HL-60 (cell line): ENCODE measurements around the gene CYP2C19.

ENCODE experiments used
- DNase-seq, 2 experiments: peaks; one replicate each; pipeline ENCODE4 v3.0.0-alpha.2; 2010 to 2020; ENCODE audit warnings: low read depth in 1 of 2, low spot score in 1 of 2
- H3K27ac ChIP-seq: fragments of 250-450 bp; sonication (Bioruptor Pico); replicated peaks from 2 replicates; pipeline ENCODE4 v1.5.1; 2020; ENCODE audit warnings: mild to moderate bottlenecking, moderate library complexity
- H3K27me3 ChIP-seq: fragments of 250-450 bp; sonication (Bioruptor Pico); 2 replicates; pipeline ENCODE4 v1.5.1; 2021; ENCODE audit warnings: mild to moderate bottlenecking, moderate library complexity; ENCODE audit not compliant: insufficient read depth, poor library complexity, severe bottlenecking
- H3K4me3 ChIP-seq: replicated peaks from 2 replicates; pipeline ENCODE4 v1.5.1; 2011; ENCODE audit warnings: mild to moderate bottlenecking, control low read depth, low read length; ENCODE audit not compliant: insufficient read depth
- GABPA ChIP-seq: IDR thresholded peaks from 2 replicates; pipeline ENCODE4 v1.6.1; 2012; ENCODE audit warnings: low read depth
- POLR2AphosphoS5 ChIP-seq: IDR thresholded peaks from 2 replicates; pipeline ENCODE4 v1.6.1; 2012; ENCODE audit warnings: low read depth
- SPI1 ChIP-seq: IDR thresholded peaks from 2 replicates; pipeline ENCODE4 v1.6.1; 2012; ENCODE audit warnings: low read depth, mild to moderate bottlenecking, borderline replicate concordance
- long read RNA-seq: library from polyadenylated mRNA; unstranded; transcript quantifications from one replicate; pipeline ENCODE4 v2.0.0, GENCODE V29; 2020
- TF ChIP-seq, protein P1 (sequence below): IDR thresholded peaks from 2 replicates; pipeline ENCODE4 v1.6.1; 2012; ENCODE audit warnings: low read depth; ENCODE audit not compliant: insufficient replicate concordance
- TF ChIP-seq, protein P2 (sequence below): IDR thresholded peaks from one replicate; pipeline ENCODE4 v1.5.1; 2011; ENCODE audit warnings: low read length, control low read depth, inconsistent platforms; ENCODE audit not compliant: insufficient read depth

The CYP2C19 gene
- long read RNA-seq, result 0 reads

DNA sequence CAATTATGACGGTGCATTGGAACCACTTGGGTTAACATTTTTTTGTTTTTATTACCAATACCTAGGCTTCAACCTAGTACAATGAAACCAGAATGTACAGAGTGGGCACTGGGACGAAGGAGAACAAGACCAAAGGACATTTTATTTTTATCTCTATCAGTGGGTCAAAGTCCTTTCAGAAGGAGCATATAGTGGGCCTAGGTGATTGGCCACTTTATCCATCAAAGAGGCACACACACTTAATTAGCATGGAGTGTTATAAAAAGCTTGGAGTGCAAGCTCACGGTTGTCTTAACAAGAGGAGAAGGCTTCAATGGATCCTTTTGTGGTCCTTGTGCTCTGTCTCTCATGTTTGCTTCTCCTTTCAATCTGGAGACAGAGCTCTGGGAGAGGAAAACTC, at the start of gene CYP2C19:
Gene CYP2C19, plus strand, starts transcription at position 289 of the 400 bp plus-strand sequence. Its CDS starts 25 bp downstream, at position 314.
- Histone ChIP-seq H3K27ac (no peak within 1 kb of the TSS), H3K4me3 (no peak within 1 kb of the TSS), H3K27me3 (no peaks in the 10 kb centered on the region)
- DNase-seq, result no peak
- TF ChIP-seq GABPA, result no peak
- no peak for TF ChIP-seq POLR2AphosphoS5

DNA sequence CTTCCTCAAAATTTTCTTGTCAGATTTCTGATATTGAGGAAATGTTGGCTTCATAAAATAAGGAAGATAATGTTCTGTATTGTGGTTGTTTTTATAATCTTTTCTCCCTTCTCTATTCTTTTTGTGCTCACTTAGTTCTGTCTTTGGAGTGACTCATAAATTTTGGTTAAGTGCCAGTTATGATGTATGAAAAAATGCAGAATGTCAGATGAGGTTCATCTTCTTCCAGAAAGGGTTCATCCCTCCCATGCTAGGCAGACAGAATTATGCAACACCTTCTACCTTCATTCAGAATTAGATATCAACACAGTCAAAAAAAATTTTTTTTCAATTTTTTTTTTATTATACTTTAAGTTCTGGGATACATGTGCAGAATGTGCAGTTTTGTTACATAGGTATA, 36.6 kb upstream of the CYP2C19 start:
- no peak overlapping the region for H3K4me3 ChIP-seq
- no peak overlapping the region for H3K27ac ChIP-seq
- H3K27me3 ChIP-seq, result peaks cover 2% of the 10 kb centered on the region
- DNase-seq, result no peak
- TF ChIP-seq, protein P1, sequence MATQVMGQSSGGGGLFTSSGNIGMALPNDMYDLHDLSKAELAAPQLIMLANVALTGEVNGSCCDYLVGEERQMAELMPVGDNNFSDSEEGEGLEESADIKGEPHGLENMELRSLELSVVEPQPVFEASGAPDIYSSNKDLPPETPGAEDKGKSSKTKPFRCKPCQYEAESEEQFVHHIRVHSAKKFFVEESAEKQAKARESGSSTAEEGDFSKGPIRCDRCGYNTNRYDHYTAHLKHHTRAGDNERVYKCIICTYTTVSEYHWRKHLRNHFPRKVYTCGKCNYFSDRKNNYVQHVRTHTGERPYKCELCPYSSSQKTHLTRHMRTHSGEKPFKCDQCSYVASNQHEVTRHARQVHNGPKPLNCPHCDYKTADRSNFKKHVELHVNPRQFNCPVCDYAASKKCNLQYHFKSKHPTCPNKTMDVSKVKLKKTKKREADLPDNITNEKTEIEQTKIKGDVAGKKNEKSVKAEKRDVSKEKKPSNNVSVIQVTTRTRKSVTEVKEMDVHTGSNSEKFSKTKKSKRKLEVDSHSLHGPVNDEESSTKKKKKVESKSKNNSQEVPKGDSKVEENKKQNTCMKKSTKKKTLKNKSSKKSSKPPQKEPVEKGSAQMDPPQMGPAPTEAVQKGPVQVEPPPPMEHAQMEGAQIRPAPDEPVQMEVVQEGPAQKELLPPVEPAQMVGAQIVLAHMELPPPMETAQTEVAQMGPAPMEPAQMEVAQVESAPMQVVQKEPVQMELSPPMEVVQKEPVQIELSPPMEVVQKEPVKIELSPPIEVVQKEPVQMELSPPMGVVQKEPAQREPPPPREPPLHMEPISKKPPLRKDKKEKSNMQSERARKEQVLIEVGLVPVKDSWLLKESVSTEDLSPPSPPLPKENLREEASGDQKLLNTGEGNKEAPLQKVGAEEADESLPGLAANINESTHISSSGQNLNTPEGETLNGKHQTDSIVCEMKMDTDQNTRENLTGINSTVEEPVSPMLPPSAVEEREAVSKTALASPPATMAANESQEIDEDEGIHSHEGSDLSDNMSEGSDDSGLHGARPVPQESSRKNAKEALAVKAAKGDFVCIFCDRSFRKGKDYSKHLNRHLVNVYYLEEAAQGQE, result no peak
- TF ChIP-seq GABPA (no peak), SPI1 (no peak), POLR2AphosphoS5 (no peak)
- TF ChIP-seq, protein P2, sequence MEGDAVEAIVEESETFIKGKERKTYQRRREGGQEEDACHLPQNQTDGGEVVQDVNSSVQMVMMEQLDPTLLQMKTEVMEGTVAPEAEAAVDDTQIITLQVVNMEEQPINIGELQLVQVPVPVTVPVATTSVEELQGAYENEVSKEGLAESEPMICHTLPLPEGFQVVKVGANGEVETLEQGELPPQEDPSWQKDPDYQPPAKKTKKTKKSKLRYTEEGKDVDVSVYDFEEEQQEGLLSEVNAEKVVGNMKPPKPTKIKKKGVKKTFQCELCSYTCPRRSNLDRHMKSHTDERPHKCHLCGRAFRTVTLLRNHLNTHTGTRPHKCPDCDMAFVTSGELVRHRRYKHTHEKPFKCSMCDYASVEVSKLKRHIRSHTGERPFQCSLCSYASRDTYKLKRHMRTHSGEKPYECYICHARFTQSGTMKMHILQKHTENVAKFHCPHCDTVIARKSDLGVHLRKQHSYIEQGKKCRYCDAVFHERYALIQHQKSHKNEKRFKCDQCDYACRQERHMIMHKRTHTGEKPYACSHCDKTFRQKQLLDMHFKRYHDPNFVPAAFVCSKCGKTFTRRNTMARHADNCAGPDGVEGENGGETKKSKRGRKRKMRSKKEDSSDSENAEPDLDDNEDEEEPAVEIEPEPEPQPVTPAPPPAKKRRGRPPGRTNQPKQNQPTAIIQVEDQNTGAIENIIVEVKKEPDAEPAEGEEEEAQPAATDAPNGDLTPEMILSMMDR, result no peak

DNA sequence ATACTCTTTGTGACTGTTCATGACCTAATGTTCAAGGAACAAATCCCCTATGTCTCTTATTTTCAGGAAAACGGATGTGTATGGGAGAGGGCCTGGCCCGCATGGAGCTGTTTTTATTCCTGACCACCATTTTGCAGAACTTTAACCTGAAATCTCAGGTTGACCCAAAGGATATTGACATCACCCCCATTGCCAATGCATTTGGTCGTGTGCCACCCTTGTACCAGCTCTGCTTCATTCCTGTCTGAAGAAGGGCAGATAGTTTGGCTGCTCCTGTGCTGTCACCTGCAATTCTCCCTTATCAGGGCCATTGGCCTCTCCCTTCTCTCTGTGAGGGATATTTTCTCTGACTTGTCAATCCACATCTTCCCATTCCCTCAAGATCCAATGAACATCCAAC, 27.3 kb upstream of the CYP2C19 start:
- DNase-seq, result no peak
- no peak overlapping the region for H3K27ac ChIP-seq
- TF ChIP-seq, protein P2, result no peak
- TF ChIP-seq GABPA (no peak), POLR2AphosphoS5 (no peak), SPI1 (no peak)
- TF ChIP-seq, protein P1, result no peak
- H3K27me3 ChIP-seq, result no peaks in the 10 kb centered on the region
- H3K4me3 ChIP-seq, result no peak overlapping the region

DNA sequence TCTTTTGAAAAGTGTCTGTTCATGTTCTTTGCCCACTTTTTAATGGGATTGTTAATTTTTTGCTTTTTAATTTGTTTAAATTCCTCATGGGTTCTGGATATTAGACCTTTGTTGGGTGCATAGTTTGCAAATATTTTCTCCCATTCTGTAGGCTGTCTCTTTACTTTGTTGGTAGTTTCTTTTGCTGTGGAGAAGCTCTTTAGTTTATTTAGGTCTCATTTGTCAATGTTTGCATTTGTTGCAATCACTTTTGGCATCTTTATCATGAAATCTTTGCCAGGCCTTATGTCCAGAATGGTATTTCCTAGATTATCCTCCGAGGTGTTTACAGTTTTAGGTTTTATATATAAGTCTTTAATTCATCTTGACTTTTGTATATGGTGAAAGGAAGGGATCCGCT, 23.9 kb upstream of the CYP2C19 start:
- no peak for TF ChIP-seq GABPA
- TF ChIP-seq, protein P2, result no peak
- TF ChIP-seq POLR2AphosphoS5, result no peak
- no peak for TF ChIP-seq SPI1
- TF ChIP-seq, protein P1, result no peak
- Histone ChIP-seq H3K4me3 (no peak overlapping the region), H3K27me3 (no peaks in the 10 kb centered on the region), H3K27ac (no peak overlapping the region)
- DNase-seq, result no peak
